ENCODE results near the gene ANTKMT.

The ANTKMT gene

GRCh38 chr16:747978-748746 lies 27.2 kb downstream of the ANTKMT start:
- no peak for TF ChIP-seq POLR2AphosphoS5 (IDR thresholded peaks at IDR 0.05; ENCODE audit: low read depth, low read length)
- no peak for TF ChIP-seq TAF1 (IDR thresholded peaks at IDR 0.05; ENCODE audit: borderline replicate concordance, insufficient read depth, low read length)
- TF ChIP-seq SIN3A (IDR thresholded peaks at IDR 0.05; ENCODE audit: borderline replicate concordance, insufficient read depth, low read length), result no peak
- TF ChIP-seq FOXP2 (optimal IDR thresholded peaks at IDR 0.05; ENCODE audit: borderline replicate concordance, extremely low read depth, extremely low read length, insufficient read depth), result no peak
- no peak for TF ChIP-seq REST (IDR thresholded peaks at IDR 0.05; ENCODE audit: insufficient read depth in 1 of 2, low read depth in 2 of 2, low read length in 2 of 2)

- no peak for TF ChIP-seq REST (IDR thresholded peaks at IDR 0.05; ENCODE audit: insufficient read depth in 1 of 2, low read depth in 2 of 2, low read length in 2 of 2)
- TF ChIP-seq SIN3A (IDR thresholded peaks at IDR 0.05; ENCODE audit: borderline replicate concordance, insufficient read depth, low read length), result no peak
- no peak for TF ChIP-seq POLR2AphosphoS5 (IDR thresholded peaks at IDR 0.05; ENCODE audit: low read depth, low read length)
- no peak for TF ChIP-seq FOXP2 (optimal IDR thresholded peaks at IDR 0.05; ENCODE audit: borderline replicate concordance, extremely low read depth, extremely low read length, insufficient read depth)
- no peak for TF ChIP-seq TAF1 (IDR thresholded peaks at IDR 0.05; ENCODE audit: borderline replicate concordance, insufficient read depth, low read length)
Measured at GRCh38 chr16:749010-749409, 28.1 kb downstream of the ANTKMT start.

GRCh38 chr16:750485-750884 lies 29.5 kb downstream of the ANTKMT start:
- no peak for TF ChIP-seq SIN3A (IDR thresholded peaks at IDR 0.05; ENCODE audit: borderline replicate concordance, insufficient read depth, low read length)

- TF ChIP-seq FOXP2 (optimal IDR thresholded peaks at IDR 0.05; ENCODE audit: borderline replicate concordance, extremely low read depth, extremely low read length, insufficient read depth), result no peak
- no peak for TF ChIP-seq POLR2AphosphoS5 (IDR thresholded peaks at IDR 0.05; ENCODE audit: low read depth, low read length)
- no peak for TF ChIP-seq REST (IDR thresholded peaks at IDR 0.05; ENCODE audit: insufficient read depth in 1 of 2, low read depth in 2 of 2, low read length in 2 of 2)
- no peak for TF ChIP-seq TAF1 (IDR thresholded peaks at IDR 0.05; ENCODE audit: borderline replicate concordance, insufficient read depth, low read length)
- no peak for TF ChIP-seq SIN3A (IDR thresholded peaks at IDR 0.05; ENCODE audit: borderline replicate concordance, insufficient read depth, low read length)
Measured at GRCh38 chr16:751152-752006, 30.4 kb downstream of the ANTKMT start.

- TF ChIP-seq SIN3A (IDR thresholded peaks at IDR 0.05; ENCODE audit: borderline replicate concordance, insufficient read depth, low read length) (no peak), REST (IDR thresholded peaks at IDR 0.05; ENCODE audit: insufficient read depth in 1 of 2, low read depth in 2 of 2, low read length in 2 of 2) (no peak), POLR2AphosphoS5 (IDR thresholded peaks at IDR 0.05; ENCODE audit: low read depth, low read length) (no peak), FOXP2 (optimal IDR thresholded peaks at IDR 0.05; ENCODE audit: borderline replicate concordance, extremely low read depth, extremely low read length, insufficient read depth) (no peak)
Measured at GRCh38 chr16:752007-752312, 31.0 kb downstream of the ANTKMT start.
